ENCODE results near the gene MPHOSPH8. TPM values are rescaled to one million over a fixed set of nuclear protein-coding genes. Genes with fewer than 3 reads are reported as not detected.

Gene MPHOSPH8
- total RNA-seq, 1 experiment from 2014 or later: 20.6 TPM

- CTCF ChIA-PET: no interaction called here
- no TSS peak for BruUV-seq (replicated peaks)
- ATAC-seq (no peak), DNase-seq (ENCODE audit: low read depth, low spot score) (no peak)
- Histone ChIP-seq H3K27me3 (ENCODE audit: control insufficient read depth, insufficient read depth, low read length) (no peaks in the 10 kb centered on the region), H3K9me3 (ENCODE audit: control insufficient read depth, insufficient read depth, low read depth, low read length) (no peaks in the 10 kb centered on the region), H3K27ac (ENCODE audit: low read length) (no peak overlapping the region), H3K4me3 (ENCODE audit: low read depth in 2 of 2, low read length in 2 of 2) (no peak overlapping the region), H3K36me3 (ENCODE audit: control insufficient read depth, insufficient read depth, low read length) (peaks cover 22% of the 10 kb centered on the region), H3K4me1 (ENCODE audit: control insufficient read depth, insufficient read depth, low read length) (no peaks in the 10 kb centered on the region)
- in situ Hi-C loops (cut with HindIII; ENCODE audit: low pct_unique_long_range_greater_than_20kb, low sequenced_read_pairs) (no loop called here), intact Hi-C loops (cut with micrococcal nuclease; ENCODE audit: unreplicated experiment) (no loop called here)
- TF ChIP-seq SIN3A (IDR thresholded peaks at IDR 0.05; ENCODE audit: borderline replicate concordance, insufficient read depth, low read depth, low read length): no peak
- no peak for TF ChIP-seq POLR2AphosphoS5 (IDR thresholded peaks at IDR 0.05; ENCODE audit: low read depth, low read length)
- TF ChIP-seq TCF7L2 (IDR thresholded peaks at IDR 0.05; ENCODE audit: low read depth, low read length): no peak
- no peak for TF ChIP-seq CTCF (IDR thresholded peaks at IDR 0.05)
- TF ChIP-seq REST (IDR thresholded peaks at IDR 0.05; ENCODE audit: insufficient read depth in 1 of 2, low read depth in 2 of 2, low read length in 1 of 2): no peak
- POLR2A ChIA-PET: no interaction called here
Observed at GRCh38 chr13:19670147-19670546, 36.7 kb downstream of the MPHOSPH8 start.

- intact Hi-C loops (cut with micrococcal nuclease; ENCODE audit: unreplicated experiment): no loop called here
Observed at GRCh38 chr13:19672990-19673389, 39.5 kb downstream of the MPHOSPH8 start.

GRCh38 chr13:19673473-19674430, 40.3 kb downstream of the MPHOSPH8 start:
- no peak overlapping the region for H3K27ac ChIP-seq (ENCODE audit: low read length)
- intact Hi-C loops (cut with micrococcal nuclease; ENCODE audit: unreplicated experiment) (no loop called here), in situ Hi-C loops (cut with HindIII; ENCODE audit: low pct_unique_long_range_greater_than_20kb, low sequenced_read_pairs) (no loop called here)
- H3K4me3 ChIP-seq (ENCODE audit: low read depth in 2 of 2, low read length in 2 of 2): no peak overlapping the region
- CTCF ChIA-PET: no interaction called here
- DNase-seq (ENCODE audit: low read depth, low spot score) (no peak), ATAC-seq (no peak)
- H3K36me3 ChIP-seq (ENCODE audit: control insufficient read depth, insufficient read depth, low read length): peaks cover 26% of the 10 kb centered on the region
- TF ChIP-seq CTCF (IDR thresholded peaks at IDR 0.05) (no peak), POLR2AphosphoS5 (IDR thresholded peaks at IDR 0.05; ENCODE audit: low read depth, low read length) (peak; percentile 37; the same call in 1 of the 2 replicates), SIN3A (IDR thresholded peaks at IDR 0.05; ENCODE audit: borderline replicate concordance, insufficient read depth, low read depth, low read length) (no peak)
- H3K4me1 ChIP-seq (ENCODE audit: control insufficient read depth, insufficient read depth, low read length): no peaks in the 10 kb centered on the region
- no TSS peak for BruUV-seq (replicated peaks)
- H3K27me3 ChIP-seq (ENCODE audit: control insufficient read depth, insufficient read depth, low read length): no peaks in the 10 kb centered on the region
- H3K9me3 ChIP-seq (ENCODE audit: control insufficient read depth, insufficient read depth, low read depth, low read length): no peaks in the 10 kb centered on the region
- POLR2A ChIA-PET: no interaction called here

More at GRCh38 chr13:19672990-19673389, 39.5 kb downstream of the MPHOSPH8 start:
- no peaks in the 10 kb centered on the region for H3K9me3 ChIP-seq (ENCODE audit: control insufficient read depth, insufficient read depth, low read depth, low read length)
- H3K27me3 ChIP-seq (ENCODE audit: control insufficient read depth, insufficient read depth, low read length): no peaks in the 10 kb centered on the region
- in situ Hi-C loops (cut with HindIII; ENCODE audit: low pct_unique_long_range_greater_than_20kb, low sequenced_read_pairs): no loop called here
- ChIA-PET POLR2A (no interaction called here), CTCF (no interaction called here)
- H3K4me1 ChIP-seq (ENCODE audit: control insufficient read depth, insufficient read depth, low read length): no peaks in the 10 kb centered on the region
- H3K27ac ChIP-seq (ENCODE audit: low read length): no peak overlapping the region
- TF ChIP-seq SIN3A (IDR thresholded peaks at IDR 0.05; ENCODE audit: borderline replicate concordance, insufficient read depth, low read depth, low read length) (no peak), POLR2AphosphoS5 (IDR thresholded peaks at IDR 0.05; ENCODE audit: low read depth, low read length) (no peak)
- ATAC-seq: no peak
- H3K4me3 ChIP-seq (ENCODE audit: low read depth in 2 of 2, low read length in 2 of 2): no peak overlapping the region
- BruUV-seq (replicated peaks): TSS peak; percentile 36
- H3K36me3 ChIP-seq (ENCODE audit: control insufficient read depth, insufficient read depth, low read length): peaks cover 29% of the 10 kb centered on the region
- DNase-seq (ENCODE audit: low read depth, low spot score): no peak

Data from Panc1 (cell line).